ENCODE measurements around the gene CENPT.
"Not testable (repeated sequence)": the region's sequence is repeated elsewhere in the genome, so short reads cannot be mapped to it uniquely, and the experiment has no call there.

CENPT gene

GRCh38 chr16:67869653-67870052, 22.2 kb upstream of the CENPT start:
- TF ChIP-seq CTCF (IDR thresholded peaks at IDR 0.05; ENCODE audit: insufficient read depth, low read depth, low read length, missing control alignments) = no peak
- no peak overlapping the region for H3K4me3 ChIP-seq (ENCODE audit: low read length)
- no peak for DNase-seq (ENCODE audit: low read depth)

GRCh38 chr16:67868290-67868689, 20.8 kb upstream of the CENPT start:
- no peak for DNase-seq (ENCODE audit: low read depth)
- no peak overlapping the region for H3K4me3 ChIP-seq (ENCODE audit: low read length)
- TF ChIP-seq CTCF (IDR thresholded peaks at IDR 0.05; ENCODE audit: insufficient read depth, low read depth, low read length, missing control alignments) = no peak

GRCh38 chr16:67865318-67865717, 17.8 kb upstream of the CENPT start:
- DNase-seq (ENCODE audit: low read depth) = peak; percentile 50

GRCh38 chr16:67864594-67864993, 17.1 kb upstream of the CENPT start:
- TF ChIP-seq CTCF (IDR thresholded peaks at IDR 0.05; ENCODE audit: insufficient read depth, low read depth, low read length, missing control alignments) = no peak
- no peak for DNase-seq (ENCODE audit: low read depth)
- H3K4me3 ChIP-seq (ENCODE audit: low read length) = no peak overlapping the region

More at GRCh38 chr16:67865318-67865717, 17.8 kb upstream of the CENPT start:
- no peak overlapping the region for H3K4me3 ChIP-seq (ENCODE audit: low read length)
- peak; percentile 43 for TF ChIP-seq CTCF (IDR thresholded peaks at IDR 0.05; ENCODE audit: insufficient read depth, low read depth, low read length, missing control alignments)

- not testable (repeated sequence) for H3K4me3 ChIP-seq (ENCODE audit: low read length); DNase-seq (ENCODE audit: low read depth)
Observed at GRCh38 chr16:67864044-67864443, 16.6 kb upstream of the CENPT start.

GRCh38 chr16:67862623-67863583, 15.4 kb upstream of the CENPT start:
- DNase-seq (ENCODE audit: low read depth) = peak; percentile 55
- TF ChIP-seq CTCF (IDR thresholded peaks at IDR 0.05; ENCODE audit: insufficient read depth, low read depth, low read length, missing control alignments) = no peak

GRCh38 chr16:67861877-67862276, 14.4 kb upstream of the CENPT start:
- DNase-seq (ENCODE audit: low read depth) = no peak
- H3K4me3 ChIP-seq (ENCODE audit: low read length) = no peak overlapping the region
- no peak for TF ChIP-seq CTCF (IDR thresholded peaks at IDR 0.05; ENCODE audit: insufficient read depth, low read depth, low read length, missing control alignments)

More at GRCh38 chr16:67862623-67863583, 15.4 kb upstream of the CENPT start:
- no peak overlapping the region for H3K4me3 ChIP-seq (ENCODE audit: low read length)

All from epithelial cell of esophagus (primary cell).